OCI-LY3 (cell line): ENCODE results near the gene ERBB4.

ENCODE experiments used
- CTCF ChIP-seq: fragments of 200-600, 300-600 bp; sonication (generic); IDR thresholded peaks from 2 replicates; pipeline ENCODE4 v1.5.1; 2014; ENCODE audit warnings: antibody characterized with exemption, low read length, low read depth
- EZH2phosphoT487 ChIP-seq: fragments of 200-600 bp; shearing (Covaris generic); IDR thresholded peaks from 2 replicates; pipeline ENCODE4 v1.6.1; 2018; ENCODE audit warnings: antibody characterized with exemption, mixed run types, low read depth

- TF ChIP-seq CTCF (no peak), EZH2phosphoT487 (no peak)
These were observed 794.2 kb downstream of the ERBB4 start for GRCh38 chr2:211744379-211744778.
